Measurements from ENCODE around the gene C3orf20. TPM values are rescaled to one million over a fixed set of nuclear protein-coding genes. Genes with fewer than 3 reads are reported as not detected.

C3orf20 gene
- total and polyA plus RNA-seq, 2 of the 4 experiments (the other 2 are of a cell fraction): not detected

DNA sequence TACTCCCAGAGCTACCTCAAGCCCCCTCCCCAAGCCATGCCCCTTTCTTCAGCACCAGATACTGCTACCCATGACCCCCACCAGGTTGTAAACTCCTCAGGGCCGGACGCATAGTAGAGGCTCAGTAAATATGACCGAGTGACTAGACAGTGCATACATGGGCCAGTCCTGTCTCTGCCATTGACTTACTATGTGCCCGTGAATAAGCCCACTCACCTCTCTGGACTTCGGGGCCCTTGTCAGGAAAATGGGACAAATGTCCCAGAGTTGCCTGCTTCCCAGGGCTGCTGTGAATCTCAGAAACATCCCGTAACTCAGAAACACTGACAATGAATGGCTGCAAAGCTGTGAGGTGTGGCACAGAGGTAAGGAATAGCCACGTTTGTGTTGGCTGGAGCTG is 95.7 kb downstream of the C3orf20 start:
- Histone ChIP-seq H3K9me1 (ENCODE audit: insufficient read depth, low read length) (no peaks in the 10 kb centered on the region), H3K4ac (ENCODE audit: low read depth, low read length) (no peak overlapping the region), H3K79me1 (ENCODE audit: low read depth in 1 of 2, low read length in 2 of 2) (no peaks in the 10 kb centered on the region), H3K9ac (ENCODE audit: low read depth, low read length) (no peak overlapping the region), H3K4me3 (ENCODE audit: insufficient read depth, low read depth, low read length) (no peak overlapping the region), H3K9me3 (ENCODE audit: control insufficient read depth, insufficient read depth, low read length) (no peaks in the 10 kb centered on the region), H4K5ac (ENCODE audit: low read depth, low read length) (no peak overlapping the region), H3K27me3 (ENCODE audit: control insufficient read depth, insufficient read depth, low read length) (peaks cover 16% of the 10 kb centered on the region; the same call in 1 of the 2 replicates), H4K8ac (ENCODE audit: low read depth in 2 of 2, low read length in 2 of 2) (no peak overlapping the region), H2BK15ac (ENCODE audit: low read depth, low read length) (no peak overlapping the region), H3K36me3 (ENCODE audit: control insufficient read depth, insufficient read depth, low read length) (no peaks in the 10 kb centered on the region), H2AK5ac (ENCODE audit: low read depth, low read length) (no peak overlapping the region), H4K91ac (ENCODE audit: insufficient read depth, low read depth, low read length) (no peak overlapping the region), H2AFZ (replicated peaks; ENCODE audit: low read length, poor library complexity) (no peak overlapping the region), H2BK5ac (ENCODE audit: low read depth, low read length, poor library complexity, severe bottlenecking) (no peak overlapping the region), H3K23ac (ENCODE audit: low read depth, low read length) (no peak overlapping the region), H2BK120ac (ENCODE audit: low read depth, low read length) (no peak overlapping the region), H3K18ac (ENCODE audit: low read depth, low read length) (no peak overlapping the region), H3K4me1 (ENCODE audit: control insufficient read depth, insufficient read depth, low read length) (no peaks in the 10 kb centered on the region), H2BK20ac (ENCODE audit: low read depth, low read length) (no peak overlapping the region), H3K56ac (ENCODE audit: extremely low read depth, insufficient read depth, low read length) (no peak overlapping the region), H3K14ac (replicated peaks; ENCODE audit: low read depth, low read length) (no peak overlapping the region), H3K27ac (ENCODE audit: insufficient read depth, low read length) (no peak overlapping the region), H3K4me2 (ENCODE audit: low read depth, low read length) (no peak overlapping the region), H2AK9ac (replicated peaks; ENCODE audit: low read depth, low read length, poor library complexity) (no peak overlapping the region), H4K20me1 (ENCODE audit: insufficient read depth, low read length) (no peaks in the 10 kb centered on the region)
- in situ Hi-C loops (cut with MboI; ENCODE audit: low sequenced_read_pairs) (no loop called here), intact Hi-C loops (cut with micrococcal nuclease) (no loop called here), dilution Hi-C loops (cut with HindIII; ENCODE audit: low sequenced_read_pairs, unreplicated experiment) (no loop called here)
- ChIA-PET POLR2A (ENCODE audit: unreplicated experiment) (no interaction called here), CTCF (no interaction called here)
- WGBS, 2 experiments (ENCODE audit: extremely low coverage in 2 of 2, insufficient read length in 1 of 2): 67% methylated on average over 4 of the region's 7 CpGs; no CpG with 5 or more reads in 1 of the 2 experiments
- ATAC-seq (ENCODE audit: low read depth) (no peak), DNase-seq (no peak)
- BruUV-seq (replicated peaks): no TSS peak
- TF ChIP-seq RCOR1 (IDR thresholded peaks at IDR 0.05; ENCODE audit: insufficient replicate concordance, low read length) (no peak), BHLHE40 (IDR thresholded peaks at IDR 0.05; ENCODE audit: low read depth, low read length) (no peak), NFE2L2 (IDR thresholded peaks at IDR 0.05; ENCODE audit: low read depth, low read length) (no peak), RAD21 (IDR thresholded peaks at IDR 0.05; ENCODE audit: low read length) (no peak), MXI1 (IDR thresholded peaks at IDR 0.05; ENCODE audit: borderline replicate concordance, low read depth, low read length) (no peak), SMC3 (IDR thresholded peaks at IDR 0.05; ENCODE audit: low read depth, low read length) (no peak), MAFK (IDR thresholded peaks at IDR 0.05; ENCODE audit: low read depth, low read length) (no peak), RFX5 (IDR thresholded peaks at IDR 0.05; ENCODE audit: low read depth, low read length) (no peak), CHD1 (IDR thresholded peaks at IDR 0.05; ENCODE audit: low read depth, low read length) (no peak), POLR2A (IDR thresholded peaks at IDR 0.05; ENCODE audit: low read depth, low read length) (no peak), FOS (IDR thresholded peaks at IDR 0.05; ENCODE audit: low read depth, low read length) (no peak), CEBPB (IDR thresholded peaks at IDR 0.05; ENCODE audit: low read depth, low read length) (no peak)
- TF ChIP-seq, protein P1, sequence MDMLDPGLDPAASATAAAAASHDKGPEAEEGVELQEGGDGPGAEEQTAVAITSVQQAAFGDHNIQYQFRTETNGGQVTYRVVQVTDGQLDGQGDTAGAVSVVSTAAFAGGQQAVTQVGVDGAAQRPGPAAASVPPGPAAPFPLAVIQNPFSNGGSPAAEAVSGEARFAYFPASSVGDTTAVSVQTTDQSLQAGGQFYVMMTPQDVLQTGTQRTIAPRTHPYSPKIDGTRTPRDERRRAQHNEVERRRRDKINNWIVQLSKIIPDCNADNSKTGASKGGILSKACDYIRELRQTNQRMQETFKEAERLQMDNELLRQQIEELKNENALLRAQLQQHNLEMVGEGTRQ (IDR thresholded peaks at IDR 0.05; ENCODE audit: low read depth, low read length): no peak
- TF ChIP-seq, protein P2, sequence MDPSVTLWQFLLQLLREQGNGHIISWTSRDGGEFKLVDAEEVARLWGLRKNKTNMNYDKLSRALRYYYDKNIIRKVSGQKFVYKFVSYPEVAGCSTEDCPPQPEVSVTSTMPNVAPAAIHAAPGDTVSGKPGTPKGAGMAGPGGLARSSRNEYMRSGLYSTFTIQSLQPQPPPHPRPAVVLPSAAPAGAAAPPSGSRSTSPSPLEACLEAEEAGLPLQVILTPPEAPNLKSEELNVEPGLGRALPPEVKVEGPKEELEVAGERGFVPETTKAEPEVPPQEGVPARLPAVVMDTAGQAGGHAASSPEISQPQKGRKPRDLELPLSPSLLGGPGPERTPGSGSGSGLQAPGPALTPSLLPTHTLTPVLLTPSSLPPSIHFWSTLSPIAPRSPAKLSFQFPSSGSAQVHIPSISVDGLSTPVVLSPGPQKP (IDR thresholded peaks at IDR 0.05; ENCODE audit: borderline replicate concordance, low read depth, low read length): no peak
